Measurements from ENCODE around the gene LUZP1. TPM values are rescaled to one million over a fixed set of nuclear protein-coding genes. Genes with fewer than 3 reads are reported as not detected.

Gene LUZP1
- 10 to 100 TPM; 22.3 to 38.4 (median 30.3) TPM for total RNA-seq

GRCh38 chr1:23168445-23169194, at the start of gene LUZP1:
Gene LUZP1 (minus strand): TSS chr1:23168856.
- H3K36me3 ChIP-seq: no peaks in the 10 kb centered on the region
- H3K4me3 ChIP-seq: peak within 1 kb of the TSS; percentile 78 to 86
- WGBS, 2 donors (ENCODE audit: low coverage in 1 of 2): 0 to 1% methylated on average over 3 to 17 of the region's 56 CpGs
- no peaks in the 10 kb centered on the region for H3K27me3 ChIP-seq
- ATAC-seq: peak; percentile 88
- no peaks in the 10 kb centered on the region for H3K9me3 ChIP-seq
- TF ChIP-seq POLR2AphosphoS5 (IDR thresholded peaks at IDR 0.05) (peak; percentile 98), POLR2A (IDR thresholded peaks at IDR 0.05) (peak; percentile 94 to 96), EP300 (IDR thresholded peaks at IDR 0.05) (no peak), CTCF (IDR thresholded peaks at IDR 0.05) (no peak)
- peaks cover 0 to 69% (median 9%) of the 10 kb centered on the region in 3 donors for H3K4me1 ChIP-seq
- peak within 1 kb of the TSS; percentile 88 to 97 (median 95) for H3K27ac ChIP-seq

GRCh38 chr1:23217421-23218115, 48.9 kb upstream of the LUZP1 start, which contains the start of gene HTR1D:
Gene HTR1D (minus strand): TSS chr1:23217502. CDS start chr1:23194219, 23,283 bp downstream.
- no peak for TF ChIP-seq POLR2AphosphoS5 (IDR thresholded peaks at IDR 0.05)
- no peak for TF ChIP-seq EP300 (IDR thresholded peaks at IDR 0.05)
- no peak for TF ChIP-seq POLR2A (IDR thresholded peaks at IDR 0.05)
- no peak for TF ChIP-seq CTCF (IDR thresholded peaks at IDR 0.05)
- H3K36me3 ChIP-seq: no peaks in the 10 kb centered on the region
- peak within 1 kb of the TSS in 1 of 2 donors; percentile 51 for H3K4me3 ChIP-seq
- WGBS, 2 donors (ENCODE audit: low coverage in 1 of 2): 19 to 46% methylated on average over 3 to 4 of the region's 45 CpGs
- H3K4me1 ChIP-seq: peaks cover 0 to 16% (median 11%) of the 10 kb centered on the region in 3 donors
- no peaks in the 10 kb centered on the region for H3K9me3 ChIP-seq
- no peak for ATAC-seq
- peaks cover 76% of the 10 kb centered on the region for H3K27me3 ChIP-seq
- no peak within 1 kb of the TSS for H3K27ac ChIP-seq

- peaks cover 83% of the 10 kb centered on the region for H3K27me3 ChIP-seq
Observed at GRCh38 chr1:23216771-23217420, 48.2 kb upstream of the LUZP1 start.

GRCh38 chr1:23215751-23216449, 47.2 kb upstream of the LUZP1 start:
- H3K27ac ChIP-seq: no peak overlapping the region
- WGBS, 2 donors (ENCODE audit: low coverage in 1 of 2): no CpG with 5 or more reads among the region's 3 CpGs
- TF ChIP-seq POLR2A (IDR thresholded peaks at IDR 0.05) (no peak), CTCF (IDR thresholded peaks at IDR 0.05) (no peak), EP300 (IDR thresholded peaks at IDR 0.05) (no peak), POLR2AphosphoS5 (IDR thresholded peaks at IDR 0.05) (no peak)

More at GRCh38 chr1:23216771-23217420, 48.2 kb upstream of the LUZP1 start:
- H3K36me3 ChIP-seq: no peaks in the 10 kb centered on the region
- H3K4me3 ChIP-seq: peak overlapping the region in 1 of 2 donors; percentile 51
- peak in 3 of 4 experiments; percentile 29 to 64 (median 35) for TF ChIP-seq CTCF (IDR thresholded peaks at IDR 0.05)
- no peak for TF ChIP-seq POLR2A (IDR thresholded peaks at IDR 0.05)
- H3K27ac ChIP-seq: no peak overlapping the region
- WGBS, 2 donors (ENCODE audit: low coverage in 1 of 2): no CpG with 5 or more reads among the region's 78 CpGs
- peaks cover 0 to 16% (median 11%) of the 10 kb centered on the region in 3 donors for H3K4me1 ChIP-seq
- peak; percentile 34 for ATAC-seq
- no peaks in the 10 kb centered on the region for H3K9me3 ChIP-seq

More at GRCh38 chr1:23215751-23216449, 47.2 kb upstream of the LUZP1 start:
- Histone ChIP-seq H3K27me3 (peaks cover 92% of the 10 kb centered on the region), H3K4me3 (no peak overlapping the region), H3K4me1 (peaks cover 0 to 16% (median 11%) of the 10 kb centered on the region in 3 donors), H3K36me3 (no peaks in the 10 kb centered on the region), H3K9me3 (no peaks in the 10 kb centered on the region)
- ATAC-seq: no peak

Measured in gastroesophageal sphincter (tissue), 4 donors.